ENCODE results near the gene RSPH6A. TPM values are rescaled to one million over a fixed set of nuclear protein-coding genes. Genes with fewer than 3 reads are reported as not detected.

The RSPH6A gene
- total RNA-seq, 1 donor from 2014 or later = not detected

- Histone ChIP-seq H3K9me3 (no peaks in the 10 kb centered on the region), H3K4me3 (no peak overlapping the region), H3K27ac (no peak overlapping the region), H3K27me3 (no peaks in the 10 kb centered on the region), H3K36me3 (peaks cover 0 to 47% of the 10 kb centered on the region in 2 donors), H3K4me1 (peaks cover 23% of the 10 kb centered on the region)
- intact Hi-C loops (cut with DNase I) = no loop called here
- DNase-seq (ENCODE audit: extremely low spot score in 2 of 2) = no peak
- TF ChIP-seq POLR2A (IDR thresholded peaks at IDR 0.05) = no peak
- TF ChIP-seq, protein P1, sequence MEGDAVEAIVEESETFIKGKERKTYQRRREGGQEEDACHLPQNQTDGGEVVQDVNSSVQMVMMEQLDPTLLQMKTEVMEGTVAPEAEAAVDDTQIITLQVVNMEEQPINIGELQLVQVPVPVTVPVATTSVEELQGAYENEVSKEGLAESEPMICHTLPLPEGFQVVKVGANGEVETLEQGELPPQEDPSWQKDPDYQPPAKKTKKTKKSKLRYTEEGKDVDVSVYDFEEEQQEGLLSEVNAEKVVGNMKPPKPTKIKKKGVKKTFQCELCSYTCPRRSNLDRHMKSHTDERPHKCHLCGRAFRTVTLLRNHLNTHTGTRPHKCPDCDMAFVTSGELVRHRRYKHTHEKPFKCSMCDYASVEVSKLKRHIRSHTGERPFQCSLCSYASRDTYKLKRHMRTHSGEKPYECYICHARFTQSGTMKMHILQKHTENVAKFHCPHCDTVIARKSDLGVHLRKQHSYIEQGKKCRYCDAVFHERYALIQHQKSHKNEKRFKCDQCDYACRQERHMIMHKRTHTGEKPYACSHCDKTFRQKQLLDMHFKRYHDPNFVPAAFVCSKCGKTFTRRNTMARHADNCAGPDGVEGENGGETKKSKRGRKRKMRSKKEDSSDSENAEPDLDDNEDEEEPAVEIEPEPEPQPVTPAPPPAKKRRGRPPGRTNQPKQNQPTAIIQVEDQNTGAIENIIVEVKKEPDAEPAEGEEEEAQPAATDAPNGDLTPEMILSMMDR (IDR thresholded peaks at IDR 0.05) = no peak
These were observed 24.2 kb downstream of the RSPH6A start for GRCh38 chr19:45790942-45791341.

DNA sequence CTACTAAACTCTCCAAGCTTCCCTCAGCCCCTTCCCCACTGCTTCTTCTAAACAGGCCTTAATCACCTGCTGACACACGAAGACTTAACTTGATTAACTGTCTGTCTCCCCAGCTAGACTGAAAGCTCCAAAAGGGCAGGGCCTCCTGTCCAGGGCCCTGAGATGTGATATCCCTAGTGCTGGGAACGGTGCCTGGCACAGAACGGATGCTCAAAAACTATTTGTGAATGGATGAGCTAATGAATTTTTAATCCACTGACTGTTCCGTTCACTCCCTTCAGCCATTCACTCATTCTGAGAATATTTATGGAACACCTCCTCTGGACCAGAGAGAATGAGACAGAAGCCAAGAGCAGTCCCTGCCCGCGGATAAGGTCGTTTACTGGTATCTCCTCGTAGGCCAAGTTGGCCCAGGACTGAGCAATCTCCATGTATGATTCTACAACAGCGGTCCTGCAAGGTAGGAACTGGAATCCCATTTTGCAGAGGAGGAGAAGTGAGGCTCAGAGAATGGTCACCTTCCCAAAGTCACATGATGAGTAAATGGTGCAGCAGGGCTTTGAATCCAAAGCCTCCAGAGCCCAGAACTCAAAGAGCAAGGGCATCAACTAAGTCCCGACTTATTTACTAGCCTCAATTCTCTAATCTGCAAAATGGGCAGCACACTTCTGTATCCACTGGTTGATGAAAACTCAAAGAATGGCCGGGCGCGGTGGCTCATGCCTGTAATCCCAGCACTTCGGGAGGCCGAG, 25.9 kb downstream of the RSPH6A start:
- H3K4me3 ChIP-seq = no peak overlapping the region
- H3K27ac ChIP-seq = no peak overlapping the region
- intact Hi-C loops (cut with DNase I) = no loop called here
- peaks cover 0 to 55% of the 10 kb centered on the region in 2 donors for H3K36me3 ChIP-seq
- no peaks in the 10 kb centered on the region for H3K27me3 ChIP-seq
- H3K4me1 ChIP-seq = peaks cover 35% of the 10 kb centered on the region
- TF ChIP-seq POLR2A (IDR thresholded peaks at IDR 0.05) = no peak
- TF ChIP-seq, protein P1 (IDR thresholded peaks at IDR 0.05) = no peak
- no peak for TF ChIP-seq POLR2AphosphoS5 (IDR thresholded peaks at IDR 0.05; ENCODE audit: insufficient read depth in 1 of 2, low read depth in 1 of 2)
- H3K9me3 ChIP-seq = no peaks in the 10 kb centered on the region
- DNase-seq (ENCODE audit: extremely low spot score in 2 of 2) = no peak

- DNase-seq (ENCODE audit: extremely low spot score in 2 of 2) = no peak
- no peak for TF ChIP-seq POLR2A (IDR thresholded peaks at IDR 0.05)
- TF ChIP-seq, protein P1 (IDR thresholded peaks at IDR 0.05) = no peak
- no peak for TF ChIP-seq POLR2AphosphoS5 (IDR thresholded peaks at IDR 0.05; ENCODE audit: insufficient read depth in 1 of 2, low read depth in 1 of 2)
- intact Hi-C loops (cut with DNase I) = no loop called here
- Histone ChIP-seq H3K4me3 (no peak overlapping the region), H3K36me3 (peaks cover 0 to 55% of the 10 kb centered on the region in 2 donors), H3K4me1 (peaks cover 50% of the 10 kb centered on the region), H3K9me3 (no peaks in the 10 kb centered on the region), H3K27me3 (no peaks in the 10 kb centered on the region), H3K27ac (no peak overlapping the region)
These were observed 28.6 kb downstream of the RSPH6A start for GRCh38 chr19:45786533-45786894.

DNA sequence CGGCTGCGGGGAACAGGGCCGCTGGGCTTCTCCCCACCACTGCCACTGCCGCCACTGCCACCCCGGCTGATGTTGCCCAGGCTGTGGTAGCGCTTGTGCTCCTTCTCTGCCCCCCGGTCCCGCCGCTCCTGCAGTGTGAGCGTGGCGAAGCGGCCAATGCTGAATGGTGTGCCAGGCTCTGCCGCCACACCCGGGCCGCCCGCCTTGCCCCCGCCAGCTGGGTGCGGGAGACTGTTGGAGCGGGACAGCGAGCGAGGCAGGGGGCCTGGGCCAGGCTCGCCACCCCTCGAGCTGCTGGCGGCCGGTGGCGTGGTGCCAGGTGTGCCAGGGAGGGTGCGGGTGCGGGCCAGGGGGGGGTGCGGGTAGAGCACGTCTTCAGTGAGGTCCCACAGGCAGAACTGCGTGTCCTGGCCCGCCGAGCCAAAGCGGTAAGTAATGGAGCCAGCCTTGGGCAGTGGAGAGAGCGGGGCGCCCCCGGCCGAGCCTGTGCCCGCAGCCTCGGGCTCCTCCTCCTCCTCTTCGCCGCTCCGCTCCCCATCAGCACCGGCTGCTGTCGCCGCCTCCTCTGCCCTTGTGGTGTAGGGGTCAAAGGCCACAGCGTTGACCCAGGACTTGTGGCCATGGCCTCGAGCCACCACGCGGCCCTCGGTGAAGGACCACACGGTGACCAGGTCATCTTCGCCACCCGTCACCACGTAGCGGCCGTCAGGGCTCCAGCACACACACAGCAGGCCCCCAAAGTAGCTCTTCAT, 29.2 kb downstream of the RSPH6A start:
- no peaks in the 10 kb centered on the region for H3K9me3 ChIP-seq
- no peaks in the 10 kb centered on the region for H3K27me3 ChIP-seq
- TF ChIP-seq POLR2AphosphoS5 (IDR thresholded peaks at IDR 0.05; ENCODE audit: insufficient read depth in 1 of 2, low read depth in 1 of 2) (no peak), POLR2A (IDR thresholded peaks at IDR 0.05) (no peak)
- TF ChIP-seq, protein P1 (IDR thresholded peaks at IDR 0.05) = no peak
- intact Hi-C loops (cut with DNase I) = no loop called here
- H3K36me3 ChIP-seq = peaks cover 0 to 53% of the 10 kb centered on the region in 2 donors
- peaks cover 50% of the 10 kb centered on the region for H3K4me1 ChIP-seq
- H3K27ac ChIP-seq = peak overlapping the region; percentile 90
- H3K4me3 ChIP-seq = no peak overlapping the region
- no peak for DNase-seq (ENCODE audit: extremely low spot score in 2 of 2)

DNA sequence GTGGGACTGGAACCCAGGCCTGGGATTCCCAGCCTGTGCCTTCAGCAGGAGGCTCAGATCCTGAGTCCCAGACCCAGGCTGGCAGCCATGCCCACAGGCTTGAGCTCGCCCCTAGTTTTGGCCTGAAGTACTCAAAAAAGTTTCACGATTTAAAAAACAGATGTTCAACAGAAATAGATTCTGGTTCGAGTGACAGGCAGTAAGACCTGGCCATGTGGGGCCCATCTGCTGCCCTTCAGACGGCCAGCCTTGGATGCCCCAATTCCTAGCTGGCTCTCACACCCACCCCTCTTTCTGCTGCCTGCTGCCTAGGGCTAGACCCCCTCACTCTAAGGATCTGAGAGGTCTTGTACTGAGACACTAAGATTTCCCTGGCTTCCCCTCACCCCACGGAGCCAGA, 30.0 kb downstream of the RSPH6A start:
- Histone ChIP-seq H3K27ac (peak overlapping the region; percentile 90), H3K4me1 (peaks cover 53% of the 10 kb centered on the region), H3K9me3 (no peaks in the 10 kb centered on the region), H3K4me3 (no peak overlapping the region), H3K27me3 (no peaks in the 10 kb centered on the region), H3K36me3 (peaks cover 0 to 45% of the 10 kb centered on the region in 2 donors)
- TF ChIP-seq, protein P1 (IDR thresholded peaks at IDR 0.05) = no peak
- TF ChIP-seq POLR2AphosphoS5 (IDR thresholded peaks at IDR 0.05; ENCODE audit: insufficient read depth in 1 of 2, low read depth in 1 of 2) (no peak), POLR2A (IDR thresholded peaks at IDR 0.05) (no peak)
- intact Hi-C loops (cut with DNase I) = no loop called here
- DNase-seq (ENCODE audit: extremely low spot score in 2 of 2) = no peak
